ENCODE data around the gene GUCY1A2.
"Not testable (repeated sequence)": the region's sequence is repeated elsewhere in the genome, so short reads cannot be mapped to it uniquely, and the experiment has no call there.

GUCY1A2 gene
- total RNA-seq: 0 to 0.12 reads per million in 2 experiments

- DNase-seq (ENCODE audit: low read depth): no peak
These were observed at the start of gene GUCY1A2 for GRCh38 chr11:107018219-107018901. TSS of gene GUCY1A2 (minus strand) at chr11:107018476. CDS start at chr11:107018055, 421 bp downstream.

- DNase-seq (ENCODE audit: low read depth): no peak
These were observed 36.1 kb upstream of the GUCY1A2 start for GRCh38 chr11:107054391-107054790.

- not testable (repeated sequence) for DNase-seq (ENCODE audit: low read depth)
These were observed 33.1 kb upstream of the GUCY1A2 start for GRCh38 chr11:107051332-107051731.

GRCh38 chr11:107050899-107051298, 32.6 kb upstream of the GUCY1A2 start:
- not testable (repeated sequence) for DNase-seq (ENCODE audit: low read depth)

- no peak for DNase-seq (ENCODE audit: low read depth)
These were observed 31.8 kb upstream of the GUCY1A2 start for GRCh38 chr11:107050121-107050520.

GRCh38 chr11:107044503-107044902, 26.2 kb upstream of the GUCY1A2 start:
- no peak for DNase-seq (ENCODE audit: low read depth)

GRCh38 chr11:107043242-107044006, 25.1 kb upstream of the GUCY1A2 start:
- no peak for DNase-seq (ENCODE audit: low read depth)

- DNase-seq (ENCODE audit: low read depth): no peak
These were observed 24.5 kb upstream of the GUCY1A2 start for GRCh38 chr11:107042748-107043147.

- DNase-seq (ENCODE audit: low read depth): no peak
These were observed 22.8 kb upstream of the GUCY1A2 start for GRCh38 chr11:107041088-107041444.

GRCh38 chr11:107040433-107041087, 22.3 kb upstream of the GUCY1A2 start:
- no peak for DNase-seq (ENCODE audit: low read depth)

- DNase-seq (ENCODE audit: low read depth): no peak
These were observed 7.4 kb upstream of the GUCY1A2 start for GRCh38 chr11:107025673-107026072.

GRCh38 chr11:107020594-107020993, 2.3 kb upstream of the GUCY1A2 start:
- DNase-seq (ENCODE audit: low read depth): no peak

- no peak for DNase-seq (ENCODE audit: low read depth)
These were observed 722 bp upstream of the GUCY1A2 start for GRCh38 chr11:107018902-107019493.

GRCh38 chr11:107017433-107018218, 650 bp downstream of the GUCY1A2 start:
- DNase-seq (ENCODE audit: low read depth): no peak

GRCh38 chr11:107017104-107017432, 1.2 kb downstream of the GUCY1A2 start:
- no peak for DNase-seq (ENCODE audit: low read depth)

GRCh38 chr11:107014871-107015270, 3.4 kb downstream of the GUCY1A2 start:
- DNase-seq (ENCODE audit: low read depth): no peak

GRCh38 chr11:107011977-107012376, 6.3 kb downstream of the GUCY1A2 start:
- no peak for DNase-seq (ENCODE audit: low read depth)

GRCh38 chr11:107009190-107009589, 9.1 kb downstream of the GUCY1A2 start:
- DNase-seq (ENCODE audit: low read depth): no peak

GRCh38 chr11:107006076-107006833, 12.0 kb downstream of the GUCY1A2 start:
- DNase-seq (ENCODE audit: low read depth): no peak

- no peak for DNase-seq (ENCODE audit: low read depth)
These were observed 19.1 kb downstream of the GUCY1A2 start for GRCh38 chr11:106999196-106999595.

GRCh38 chr11:106998916-106999188, 19.4 kb downstream of the GUCY1A2 start:
- no peak for DNase-seq (ENCODE audit: low read depth)
